Daoy (cell line): ENCODE measurements around the gene PLCB3. TPM values are rescaled to one million over a fixed set of nuclear protein-coding genes. Genes with fewer than 3 reads are reported as not detected.
A peak's percentile ranks its signal among the peaks of the same experiment; 100 is the strongest.

Experiments used
- DNase-seq: peaks from one replicate; pipeline ENCODE4 v3.0.0-alpha.2; 2015; ENCODE audit warnings: low read depth
- total RNA-seq: library from RNA; depleted of rRNA; stranded (reverse); fragments of >200 nt; shearing (Covaris generic); gene quantifications from 2 replicates; pipeline ENCODE4 v1.2.3, GENCODE V29; 2014

Gene PLCB3
- total RNA-seq, 1 experiment from 2014 or later = 13.2 TPM

GRCh38 chr11:64285885-64286800 lies 34.8 kb downstream of the PLCB3 start:
- DNase-seq = peak; percentile 33

GRCh38 chr11:64286801-64287159 lies 35.5 kb downstream of the PLCB3 start:
- no peak for DNase-seq

GRCh38 chr11:64287676-64288352 lies 36.5 kb downstream of the PLCB3 start:
- no peak for DNase-seq

GRCh38 chr11:64288353-64288750 lies 37.0 kb downstream of the PLCB3 start:
- DNase-seq = no peak

- DNase-seq = no peak
These were observed 37.8 kb downstream of the PLCB3 start for GRCh38 chr11:64289002-64289564.

- no peak for DNase-seq
These were observed 39.3 kb downstream of the PLCB3 start for GRCh38 chr11:64290352-64291261.

- DNase-seq = no peak
These were observed 40.0 kb downstream of the PLCB3 start, which contains the start of gene KCNK4 for GRCh38 chr11:64291262-64291751. Gene KCNK4, plus strand, starts transcription at chr11:64291302. Its CDS starts 1,717 bp downstream, at chr11:64293019.

GRCh38 chr11:64291752-64292459 lies 40.6 kb downstream of the PLCB3 start:
- no peak for DNase-seq

GRCh38 chr11:64292460-64293254 lies 41.3 kb downstream of the PLCB3 start:
- DNase-seq = no peak

GRCh38 chr11:64294774-64295173 lies 43.4 kb downstream of the PLCB3 start:
- peak; percentile 24 for DNase-seq

- no peak for DNase-seq
These were observed 44.4 kb downstream of the PLCB3 start for GRCh38 chr11:64295760-64296159.

- DNase-seq = no peak
These were observed 44.9 kb downstream of the PLCB3 start for GRCh38 chr11:64296236-64296635.

GRCh38 chr11:64296830-64297698 lies 45.7 kb downstream of the PLCB3 start:
- DNase-seq = no peak

GRCh38 chr11:64297699-64298358 lies 46.5 kb downstream of the PLCB3 start:
- DNase-seq = no peak

- DNase-seq = peak; percentile 22
These were observed 47.9 kb downstream of the PLCB3 start for GRCh38 chr11:64298966-64299846.

- DNase-seq = no peak
These were observed 48.7 kb downstream of the PLCB3 start, which contains the start of gene CATSPERZ for GRCh38 chr11:64299847-64300648. Gene CATSPERZ, plus strand, starts transcription at chr11:64300358. Its CDS starts 53 bp downstream, at chr11:64300411.
